ENCODE results near the gene EDN2. TPM values are rescaled to one million over a fixed set of nuclear protein-coding genes. Genes with fewer than 3 reads are reported as not detected.

EDN2 gene
- total RNA-seq, 4 donors from 2014 or later: 1.2 to 13.0 (median 3.9) TPM

- TF ChIP-seq CTCF (IDR thresholded peaks at IDR 0.05): no peak
- TF ChIP-seq POLR2A (IDR thresholded peaks at IDR 0.05): no peak
- 75 to 91% methylated on average over 5 of the region's 5 CpGs for WGBS, 2 donors
- intact Hi-C loops (cut with DNase I; ENCODE audit: low total_unique reads): no loop called here
- H3K4me3 ChIP-seq (ENCODE audit: low read depth, poor library complexity, severe bottlenecking): no peak overlapping the region
- no peak for DNase-seq (ENCODE audit: low spot score in 2 of 2)
These were observed 8.6 kb upstream of the EDN2 start for GRCh38 chr1:41493117-41493536.

GRCh38 chr1:41492341-41492848, 7.9 kb upstream of the EDN2 start:
- TF ChIP-seq POLR2A (IDR thresholded peaks at IDR 0.05): no peak
- no peak for TF ChIP-seq CTCF (IDR thresholded peaks at IDR 0.05)
- DNase-seq (ENCODE audit: low spot score in 2 of 2): no peak
- intact Hi-C loops (cut with DNase I; ENCODE audit: low total_unique reads): no loop called here
- H3K4me3 ChIP-seq (ENCODE audit: low read depth, poor library complexity, severe bottlenecking): no peak overlapping the region
- WGBS, 2 donors: 86 to 92% methylated on average over 7 of the region's 7 CpGs

GRCh38 chr1:41490911-41491310, 6.4 kb upstream of the EDN2 start:
- no peak overlapping the region for H3K4me3 ChIP-seq (ENCODE audit: low read depth, poor library complexity, severe bottlenecking)
- no peak for DNase-seq (ENCODE audit: low spot score in 2 of 2)
- 64 to 84% methylated on average over 2 of the region's 2 CpGs for WGBS, 2 donors
- TF ChIP-seq POLR2A (IDR thresholded peaks at IDR 0.05) (no peak), CTCF (IDR thresholded peaks at IDR 0.05) (no peak)
- intact Hi-C loops (cut with DNase I; ENCODE audit: low total_unique reads): no loop called here

GRCh38 chr1:41489561-41489960, 5.1 kb upstream of the EDN2 start:
- no peak overlapping the region for H3K4me3 ChIP-seq (ENCODE audit: low read depth, poor library complexity, severe bottlenecking)
- TF ChIP-seq CTCF (IDR thresholded peaks at IDR 0.05) (no peak), POLR2A (IDR thresholded peaks at IDR 0.05) (no peak)
- intact Hi-C loops (cut with DNase I; ENCODE audit: low total_unique reads): no loop called here
- DNase-seq (ENCODE audit: low spot score in 2 of 2): no peak
- 91 to 93% methylated on average over 5 of the region's 5 CpGs for WGBS, 2 donors

GRCh38 chr1:41488040-41488951, 3.8 kb upstream of the EDN2 start:
- DNase-seq (ENCODE audit: low spot score in 2 of 2): no peak

More at GRCh38 chr1:41488040-41488951, 3.8 kb upstream of the EDN2 start:
- intact Hi-C loops (cut with DNase I; ENCODE audit: low total_unique reads): no loop called here
- TF ChIP-seq POLR2A (IDR thresholded peaks at IDR 0.05) (no peak), CTCF (IDR thresholded peaks at IDR 0.05) (no peak)
- WGBS, 2 donors: 91 to 94% methylated on average over 9 to 11 of the region's 11 CpGs
- H3K4me3 ChIP-seq (ENCODE audit: low read depth, poor library complexity, severe bottlenecking): no peak overlapping the region

Measured in lower leg skin (tissue), 4 donors.